ENCODE data around the gene CELF4.

DNA sequence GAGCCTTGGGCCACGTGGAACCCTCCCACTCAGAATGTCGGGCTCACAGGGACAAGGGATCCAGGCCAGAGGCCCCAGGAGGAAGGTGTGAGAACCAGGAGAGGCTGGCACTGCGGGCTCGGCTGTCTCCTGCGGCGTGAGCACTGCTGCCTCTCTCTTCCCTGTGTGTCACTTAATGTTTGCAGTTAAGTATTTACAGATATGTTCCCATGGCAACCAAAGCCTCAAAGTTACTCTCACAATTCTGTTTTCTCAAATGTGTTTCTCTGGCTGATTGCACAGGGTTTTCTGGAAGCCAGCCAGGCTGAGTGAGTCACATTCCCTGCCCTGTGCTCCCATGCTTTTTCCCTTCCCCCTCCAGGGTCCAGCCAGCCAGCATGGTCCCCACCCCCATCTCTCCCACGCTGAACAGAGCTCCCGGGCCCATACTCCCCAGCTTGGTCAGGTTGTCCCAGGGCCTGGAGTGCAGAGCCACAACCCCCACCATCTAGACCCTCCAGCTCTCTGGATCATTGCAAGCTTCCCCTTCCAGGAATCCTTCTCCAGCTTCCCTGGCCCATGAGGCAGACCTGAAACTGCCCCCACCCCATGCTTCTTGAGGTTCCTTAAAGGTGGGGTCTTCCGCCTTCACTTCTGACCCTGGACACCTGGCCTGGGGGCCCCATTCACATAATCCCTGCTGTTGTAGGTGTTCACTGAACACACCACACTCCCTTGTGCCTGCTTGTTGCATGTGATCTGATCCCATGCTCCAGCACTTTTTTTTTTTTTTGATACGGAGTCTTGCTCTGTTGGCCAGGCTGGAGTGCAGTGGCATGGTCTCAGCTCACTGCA, 265.9 kb downstream of the CELF4 start:
- TF ChIP-seq CTCF (IDR thresholded peaks at IDR 0.05; ENCODE audit: low read depth, low read length, poor library complexity, severe bottlenecking) (no peak), EZH2phosphoT487 (IDR thresholded peaks at IDR 0.05; ENCODE audit: borderline replicate concordance, low read length) (no peak)
